SU-DHL-6 (cell line): ENCODE measurements around the gene PTPRK.

Experiments used
- H2AFZ ChIP-seq: fragments of 200-600 bp; sonication (generic); 2 replicates; pipeline ENCODE4 v1.6.1; 2014; ENCODE audit warnings: low read depth, mild to moderate bottlenecking, moderate library complexity, mixed read lengths, antibody characterized with exemption, low read length; ENCODE audit not compliant: severe bottlenecking
- H3F3A ChIP-seq: fragments of 200-600 bp; shearing (Covaris generic); 2 replicates; pipeline ENCODE4 v1.6.0; 2016; ENCODE audit warnings: antibody characterized with exemption, mild to moderate bottlenecking; ENCODE audit not compliant: insufficient read depth
- H3K27ac ChIP-seq: fragments of 200-600 bp; sonication (generic); 2 replicates; pipeline ENCODE4 v1.5.1; 2016; ENCODE audit warnings: low read depth, mild to moderate bottlenecking, low read length, moderate library complexity, mixed read lengths
- H3K27me3 ChIP-seq: fragments of 200-600 bp; sonication (generic), shearing (Covaris generic); 2 replicates; pipeline ENCODE4 v1.6.0; 2014; ENCODE audit warnings: mild to moderate bottlenecking, low read length
- H3K36me3 ChIP-seq: fragments of 200-600 bp; sonication (generic); 2 replicates; pipeline ENCODE4 v1.6.1; 2014; ENCODE audit warnings: mild to moderate bottlenecking, low read length, mixed read lengths
- H3K4me2 ChIP-seq: fragments of 300-600, 200-600 bp; shearing (Covaris generic), sonication (generic); 2 replicates; pipeline ENCODE4 v1.6.0; 2014; ENCODE audit warnings: low read length, low read depth, mild to moderate bottlenecking; ENCODE audit not compliant: poor library complexity, severe bottlenecking
- H3K4me3 ChIP-seq: fragments of 200-600 bp; sonication (generic); 2 replicates; pipeline ENCODE4 v1.5.1; 2014; ENCODE audit warnings: antibody characterized with exemption, low read length, mild to moderate bottlenecking, mixed read lengths; ENCODE audit not compliant: insufficient read depth, poor library complexity, severe bottlenecking
- H3K79me2 ChIP-seq: fragments of 200-600 bp; sonication (generic); 2 replicates; pipeline ENCODE4 v1.6.1; 2014; ENCODE audit warnings: mild to moderate bottlenecking, low read length, moderate library complexity; ENCODE audit not compliant: insufficient read depth
- H3K9ac ChIP-seq: fragments of 200-600 bp; sonication (generic); 2 replicates; pipeline ENCODE4 v1.7.0; 2014; ENCODE audit warnings: mild to moderate bottlenecking, low read length
- H3K9me2 ChIP-seq: fragments of 200-600 bp; sonication (generic); replicated peaks from 2 replicates; pipeline ENCODE4 v1.6.1; 2014; ENCODE audit warnings: low read length; ENCODE audit not compliant: insufficient read depth
- H3K9me3 ChIP-seq: fragments of 200-600 bp; sonication (generic); 2 replicates; pipeline ENCODE4 v1.6.1; 2014; ENCODE audit warnings: low read length, mixed read lengths; ENCODE audit not compliant: insufficient read depth
- H4K20me1 ChIP-seq: fragments of 200-600 bp; sonication (generic); 2 replicates; pipeline ENCODE4 v1.6.1; 2014; ENCODE audit warnings: low read depth, mild to moderate bottlenecking, antibody characterized with exemption, low read length, moderate library complexity, mixed read lengths
- CTCF ChIP-seq: fragments of 200-600 bp; sonication (generic); IDR thresholded peaks from one replicate; pipeline ENCODE4 v1.5.1; 2017; ENCODE audit warnings: antibody characterized with exemption, mild to moderate bottlenecking, low read length, moderate library complexity; ENCODE audit not compliant: insufficient read depth, poor library complexity, severe bottlenecking
- EZH2phosphoT487 ChIP-seq: fragments of 200-600 bp; sonication (generic), shearing (Covaris generic); conservative IDR thresholded peaks from 2 replicates; pipeline ENCODE4 v1.6.1; 2018; ENCODE audit warnings: mild to moderate bottlenecking, antibody characterized with exemption, low read length, moderate library complexity, mixed read lengths

The PTPRK gene

GRCh38 chr6:128519132-128519930, 1.1 kb downstream of the PTPRK start:
- Histone ChIP-seq H2AFZ (no peak overlapping the region), H3K79me2 (no peaks in the 10 kb centered on the region), H3K27me3 (no peaks in the 10 kb centered on the region), H3K4me2 (no peak overlapping the region), H3K9ac (no peak overlapping the region), H3K36me3 (no peaks in the 10 kb centered on the region), H3K4me3 (no peak overlapping the region), H3K27ac (no peak overlapping the region), H3K9me3 (no peaks in the 10 kb centered on the region), H3F3A (no peaks in the 10 kb centered on the region), H4K20me1 (no peaks in the 10 kb centered on the region), H3K9me2 (no peaks in the 10 kb centered on the region)
- TF ChIP-seq EZH2phosphoT487 (no peak), CTCF (no peak)

- Histone ChIP-seq H4K20me1 (no peaks in the 10 kb centered on the region), H2AFZ (no peak overlapping the region), H3K9ac (no peak overlapping the region), H3K27me3 (no peaks in the 10 kb centered on the region), H3K9me3 (no peaks in the 10 kb centered on the region), H3F3A (no peaks in the 10 kb centered on the region), H3K4me3 (no peak overlapping the region), H3K36me3 (no peaks in the 10 kb centered on the region), H3K4me2 (no peak overlapping the region), H3K79me2 (no peaks in the 10 kb centered on the region), H3K27ac (no peak overlapping the region), H3K9me2 (no peaks in the 10 kb centered on the region)
- no peak for TF ChIP-seq CTCF
- no peak for TF ChIP-seq EZH2phosphoT487
Measured at GRCh38 chr6:128518434-128519131, 1.8 kb downstream of the PTPRK start.

GRCh38 chr6:128517124-128517523, 3.3 kb downstream of the PTPRK start:
- Histone ChIP-seq H3K79me2 (no peaks in the 10 kb centered on the region), H3K9me3 (no peaks in the 10 kb centered on the region), H3K36me3 (no peaks in the 10 kb centered on the region), H3K4me2 (no peak overlapping the region), H3K27ac (no peak overlapping the region), H3K9ac (no peak overlapping the region), H3K27me3 (no peaks in the 10 kb centered on the region), H3F3A (no peaks in the 10 kb centered on the region), H4K20me1 (no peaks in the 10 kb centered on the region), H3K4me3 (no peak overlapping the region), H3K9me2 (no peaks in the 10 kb centered on the region), H2AFZ (no peak overlapping the region)
- TF ChIP-seq EZH2phosphoT487: no peak
- no peak for TF ChIP-seq CTCF
